ENCODE measurements around the gene WWP2.
A peak's percentile ranks its signal among the peaks of the same experiment; 100 is the strongest.

The WWP2 gene

GRCh38 chr16:69860233-69861231, 98.4 kb downstream of the WWP2 start:
- DNase-seq, result no peak

- no peak for DNase-seq
These were observed 99.3 kb downstream of the WWP2 start for GRCh38 chr16:69861292-69862030.

GRCh38 chr16:69863401-69864281, 101.5 kb downstream of the WWP2 start:
- no peak for DNase-seq

- DNase-seq, result no peak
These were observed 103.6 kb downstream of the WWP2 start for GRCh38 chr16:69865701-69866100.

GRCh38 chr16:69867784-69868560, 105.8 kb downstream of the WWP2 start:
- DNase-seq, result no peak

- DNase-seq, result no peak
These were observed 108.6 kb downstream of the WWP2 start for GRCh38 chr16:69870761-69871160.

- DNase-seq, result no peak
These were observed 109.6 kb downstream of the WWP2 start for GRCh38 chr16:69871708-69872107.

GRCh38 chr16:69872888-69873287, 110.8 kb downstream of the WWP2 start:
- no peak for DNase-seq

GRCh38 chr16:69873783-69874182, 111.7 kb downstream of the WWP2 start:
- no peak for DNase-seq

- no peak for DNase-seq
These were observed 112.1 kb downstream of the WWP2 start for GRCh38 chr16:69874271-69874670.

- no peak for DNase-seq
These were observed 118.6 kb downstream of the WWP2 start for GRCh38 chr16:69880640-69881133.

GRCh38 chr16:69881141-69881540, 119.0 kb downstream of the WWP2 start:
- DNase-seq, result no peak

- DNase-seq, result no peak
These were observed 121.6 kb downstream of the WWP2 start for GRCh38 chr16:69883744-69884143.

- DNase-seq, result no peak
These were observed 123.6 kb downstream of the WWP2 start for GRCh38 chr16:69885722-69886121.

- DNase-seq, result no peak
These were observed 124.6 kb downstream of the WWP2 start for GRCh38 chr16:69886726-69887125.

- DNase-seq, result no peak
These were observed 126.0 kb downstream of the WWP2 start for GRCh38 chr16:69888005-69888590.

- no peak for DNase-seq
These were observed 127.3 kb downstream of the WWP2 start for GRCh38 chr16:69889295-69889964.

- peak; percentile 16 for DNase-seq
These were observed 128.2 kb downstream of the WWP2 start for GRCh38 chr16:69890114-69890891.

- DNase-seq, result no peak
These were observed 128.8 kb downstream of the WWP2 start for GRCh38 chr16:69890892-69891282.

- no peak for DNase-seq
These were observed 130.2 kb downstream of the WWP2 start for GRCh38 chr16:69892378-69892777.

Measured in NCI-H187 treated with DMSO at 0.1 percent for 48 hours (cell line).